GM12874 (cell line): Measurements from ENCODE around the gene JKAMP.

ENCODE experiments used
- CTCF ChIP-seq: IDR thresholded peaks from 2 replicates; pipeline ENCODE4 v1.5.1; 2011; ENCODE audit warnings: low read depth, mild to moderate bottlenecking, control low read depth, low read length, moderate library complexity; ENCODE audit not compliant: insufficient read depth

Gene JKAMP

GRCh38 chr14:59482541-59483331, 1.6 kb upstream of the JKAMP start:
- no peak for TF ChIP-seq CTCF

- TF ChIP-seq CTCF, result no peak
These were observed 954 bp upstream of the JKAMP start for GRCh38 chr14:59483363-59483762.

- TF ChIP-seq CTCF, result no peak
These were observed 390 bp downstream of the JKAMP start for GRCh38 chr14:59484639-59485175.

GRCh38 chr14:59490756-59491155, 6.4 kb downstream of the JKAMP start:
- no peak for TF ChIP-seq CTCF

- no peak for TF ChIP-seq CTCF
These were observed 8.1 kb downstream of the JKAMP start for GRCh38 chr14:59492384-59492783.

DNA sequence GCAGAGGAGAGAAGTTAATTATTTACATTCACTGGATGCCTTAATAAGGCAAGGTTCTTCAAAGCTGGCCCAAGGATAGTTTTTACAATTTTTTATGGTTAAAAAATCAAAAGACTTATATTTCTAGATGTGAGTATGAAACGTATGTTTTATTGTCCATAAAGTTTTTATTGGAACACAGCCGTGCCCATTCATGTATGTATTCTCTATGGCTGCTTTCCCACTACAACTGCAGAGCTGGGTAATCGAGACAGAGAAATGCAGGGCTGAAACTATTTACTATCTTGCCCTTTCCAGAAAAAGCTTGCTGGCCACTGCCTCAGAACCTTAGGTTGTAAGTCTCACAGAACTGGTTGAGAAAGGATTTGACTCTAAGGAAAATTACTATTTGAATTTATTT, 16.4 kb downstream of the JKAMP start:
- no peak for TF ChIP-seq CTCF

GRCh38 chr14:59503256-59503655, 18.9 kb downstream of the JKAMP start:
- TF ChIP-seq CTCF, result no peak
